H7 (cell line): Measurements from ENCODE around the gene TCF25. TPM values are rescaled to one million over a fixed set of nuclear protein-coding genes. Genes with fewer than 3 reads are reported as not detected.
"Not testable (repeated sequence)": the region's sequence is repeated elsewhere in the genome, so short reads cannot be mapped to it uniquely, and the experiment has no call there.

Experiments used
- DNase-seq: peaks from one replicate; pipeline ENCODE4 v3.0.0; 2012
- H3K27me3 ChIP-seq: 2 replicates; pipeline ENCODE4 v1.6.0; 2011; ENCODE audit warnings: mild to moderate bottlenecking, low read length; ENCODE audit not compliant: control insufficient read depth, insufficient read depth
- H3K36me3 ChIP-seq: replicated peaks from 2 replicates; pipeline ENCODE4 v1.5.1; 2011; ENCODE audit warnings: low read length; ENCODE audit not compliant: control insufficient read depth, insufficient read depth
- H3K4me3 ChIP-seq: 2 replicates; pipeline ENCODE4 v1.5.1; 2011; ENCODE audit warnings: low read depth, mild to moderate bottlenecking, control low read depth, low read length, moderate library complexity; ENCODE audit not compliant: insufficient read depth
- total RNA-seq: library from RNA; depleted of rRNA; stranded (reverse); fragments of >200 nt; shearing (Covaris generic); gene quantifications from 2 replicates; pipeline ENCODE4 v1.2.3, GENCODE V29; 2014

TCF25 gene
- total RNA-seq, 1 experiment from 2014 or later, result 70.5 TPM

- peak; percentile 99 for DNase-seq
- peaks cover 4% of the 10 kb centered on the region; the same call in 1 of the 2 replicates for H3K27me3 ChIP-seq
These were observed 49.7 kb downstream of the TCF25 start, which contains the start of gene TUBB3 for GRCh38 chr16:89922884-89923639. TUBB3 (plus strand) TSS chr16:89923342; CDS start chr16:89923402, 60 bp downstream.

DNA sequence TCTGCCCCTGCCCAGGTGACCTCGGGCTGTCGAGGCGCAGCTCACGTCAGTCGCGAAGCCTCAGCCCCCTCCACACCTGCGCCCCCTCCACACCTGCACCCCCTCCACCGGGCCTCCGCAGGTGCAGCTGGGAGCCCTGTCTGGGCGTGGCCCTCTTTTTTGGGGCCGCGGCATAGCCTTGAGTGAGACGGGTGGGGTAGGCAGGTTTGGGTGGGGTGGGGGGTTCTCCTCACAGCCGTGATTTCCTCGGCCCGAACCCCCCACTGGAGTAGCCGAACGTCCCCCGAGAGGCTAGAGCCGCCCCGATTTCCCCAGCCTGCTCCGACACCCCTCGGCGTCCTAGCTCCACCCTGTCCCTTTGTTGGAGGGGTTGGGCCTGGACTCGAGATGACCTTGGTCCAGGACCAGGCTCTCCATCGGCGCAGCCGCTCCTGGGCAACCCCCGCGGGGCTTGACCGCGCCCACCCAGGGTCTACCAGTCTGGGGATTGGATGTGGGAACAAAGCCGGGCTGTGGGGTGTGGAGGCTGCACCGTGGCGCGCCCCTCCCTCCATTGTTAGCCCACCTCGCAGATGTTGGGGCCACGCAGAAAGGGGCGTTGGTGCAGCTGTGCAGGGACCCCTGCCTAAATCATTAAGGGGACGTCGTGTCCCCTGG is 50.4 kb downstream of the TCF25 start:
- peak; percentile 81 for DNase-seq
- Histone ChIP-seq H3K27me3 (peaks cover 3% of the 10 kb centered on the region; the same call in 1 of the 2 replicates), H3K4me3 (peak overlapping the region; percentile 69), H3K36me3 (no peaks in the 10 kb centered on the region)

More at GRCh38 chr16:89922884-89923639, 49.7 kb downstream of the TCF25 start, which contains the start of gene TUBB3:
- H3K4me3 ChIP-seq, result peak within 1 kb of the TSS; percentile 77
- H3K36me3 ChIP-seq, result no peaks in the 10 kb centered on the region

DNA sequence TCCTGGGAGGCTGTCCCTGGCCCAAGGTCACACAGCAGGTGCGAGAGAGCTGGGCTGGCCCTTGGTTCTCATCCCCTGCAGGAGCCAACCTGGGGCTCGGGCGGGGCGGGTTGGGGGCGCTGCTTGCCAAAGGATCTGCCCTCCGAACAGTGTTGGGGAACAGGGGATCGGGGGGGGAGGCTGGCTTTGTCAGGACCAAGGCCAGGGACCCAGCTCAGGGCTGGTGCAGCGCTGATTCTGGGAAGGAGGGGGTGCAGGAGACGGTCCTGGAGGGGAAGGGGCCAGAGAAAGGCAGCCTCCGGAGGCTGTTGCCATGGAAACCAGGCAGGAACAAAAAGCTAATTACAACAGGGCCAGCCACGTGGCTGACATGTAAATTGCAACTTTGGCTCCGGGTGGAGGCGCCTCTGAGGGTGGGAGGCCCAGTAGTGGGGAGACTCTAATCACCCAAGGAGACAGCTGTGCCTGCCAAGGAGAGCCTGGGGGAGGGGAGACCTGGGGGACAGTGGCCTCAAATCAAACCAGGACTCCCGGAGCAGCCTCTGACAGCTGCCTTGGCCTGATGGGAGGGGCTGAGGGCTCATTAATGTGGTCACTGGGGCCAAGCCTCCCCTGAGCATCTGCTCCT is 51.0 kb downstream of the TCF25 start:
- peak; percentile 97 for DNase-seq
- peak overlapping the region; percentile 69 for H3K4me3 ChIP-seq
- no peaks in the 10 kb centered on the region; the same call in 1 of the 2 replicates for H3K27me3 ChIP-seq
- no peaks in the 10 kb centered on the region for H3K36me3 ChIP-seq

GRCh38 chr16:89924925-89925307 is 51.5 kb downstream of the TCF25 start:
- Histone ChIP-seq H3K36me3 (no peaks in the 10 kb centered on the region), H3K27me3 (no peaks in the 10 kb centered on the region; the same call in 1 of the 2 replicates), H3K4me3 (no peak overlapping the region; the same call in 1 of the 2 replicates)
- no peak for DNase-seq

GRCh38 chr16:89925596-89926079 is 52.2 kb downstream of the TCF25 start:
- Histone ChIP-seq H3K36me3 (no peaks in the 10 kb centered on the region), H3K4me3 (peak overlapping the region; percentile 53), H3K27me3 (no peaks in the 10 kb centered on the region; the same call in 1 of the 2 replicates)
- peak; percentile 77 for DNase-seq

- Histone ChIP-seq H3K27me3 (no peaks in the 10 kb centered on the region), H3K36me3 (peaks cover 10% of the 10 kb centered on the region), H3K4me3 (no peak overlapping the region)
- no peak for DNase-seq
These were observed 58.0 kb downstream of the TCF25 start for GRCh38 chr16:89931305-89931896.

GRCh38 chr16:89931964-89932363 is 58.6 kb downstream of the TCF25 start:
- H3K36me3 ChIP-seq, result peaks cover 10% of the 10 kb centered on the region
- H3K27me3 ChIP-seq, result no peaks in the 10 kb centered on the region
- DNase-seq, result no peak
- no peak overlapping the region for H3K4me3 ChIP-seq

GRCh38 chr16:89934019-89934418 is 60.6 kb downstream of the TCF25 start:
- not testable (repeated sequence) for H3K36me3 ChIP-seq, H3K4me3 ChIP-seq, DNase-seq, H3K27me3 ChIP-seq

DNA sequence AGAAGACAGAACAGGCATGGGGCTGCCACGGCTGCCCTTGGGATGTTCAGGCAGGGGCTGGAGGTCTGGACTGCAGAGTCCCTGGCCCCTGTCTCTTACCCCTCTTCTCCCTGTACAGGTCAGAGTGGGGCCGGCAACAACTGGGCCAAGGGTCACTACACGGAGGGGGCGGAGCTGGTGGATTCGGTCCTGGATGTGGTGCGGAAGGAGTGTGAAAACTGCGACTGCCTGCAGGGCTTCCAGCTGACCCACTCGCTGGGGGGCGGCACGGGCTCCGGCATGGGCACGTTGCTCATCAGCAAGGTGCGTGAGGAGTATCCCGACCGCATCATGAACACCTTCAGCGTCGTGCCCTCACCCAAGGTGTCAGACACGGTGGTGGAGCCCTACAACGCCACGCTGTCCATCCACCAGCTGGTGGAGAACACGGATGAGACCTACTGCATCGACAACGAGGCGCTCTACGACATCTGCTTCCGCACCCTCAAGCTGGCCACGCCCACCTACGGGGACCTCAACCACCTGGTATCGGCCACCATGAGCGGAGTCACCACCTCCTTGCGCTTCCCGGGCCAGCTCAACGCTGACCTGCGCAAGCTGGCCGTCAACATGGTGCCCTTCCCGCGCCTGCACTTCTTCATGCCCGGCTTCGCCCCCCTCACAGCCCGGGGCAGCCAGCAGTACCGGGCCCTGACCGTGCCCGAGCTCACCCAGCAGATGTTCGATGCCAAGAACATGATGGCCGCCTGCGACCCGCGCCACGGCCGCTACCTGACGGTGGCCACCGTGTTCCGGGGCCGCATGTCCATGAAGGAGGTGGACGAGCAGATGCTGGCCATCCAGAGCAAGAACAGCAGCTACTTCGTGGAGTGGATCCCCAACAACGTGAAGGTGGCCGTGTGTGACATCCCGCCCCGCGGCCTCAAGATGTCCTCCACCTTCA is 61.5 kb downstream of the TCF25 start:
- no peak overlapping the region for H3K4me3 ChIP-seq
- H3K36me3 ChIP-seq, result peaks cover 10% of the 10 kb centered on the region
- DNase-seq, result no peak
- H3K27me3 ChIP-seq, result no peaks in the 10 kb centered on the region

GRCh38 chr16:89935620-89936019 is 62.2 kb downstream of the TCF25 start:
- H3K36me3 ChIP-seq, H3K4me3 ChIP-seq, DNase-seq, H3K27me3 ChIP-seq: not testable (repeated sequence)

DNA sequence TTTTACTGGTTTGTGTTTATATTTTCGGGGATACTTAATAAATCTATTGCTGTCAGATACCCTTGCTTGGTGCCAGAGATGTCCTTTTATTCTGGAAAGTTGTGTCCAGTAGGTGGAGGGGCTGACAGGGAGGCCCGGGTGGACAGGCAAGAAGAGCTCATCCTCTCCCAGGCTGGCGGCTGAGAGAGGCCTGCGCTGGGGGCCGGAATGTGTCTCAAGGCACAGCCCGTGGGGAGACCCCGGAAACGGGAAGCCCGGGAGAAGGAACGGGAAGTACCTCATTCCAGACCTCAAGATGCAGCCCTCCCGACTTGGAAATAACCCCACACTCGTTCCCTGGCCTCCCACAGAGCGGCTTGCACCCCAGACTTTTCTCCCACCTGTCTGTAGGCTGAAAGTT is 62.6 kb downstream of the TCF25 start:
- DNase-seq, result no peak
- peaks cover 10% of the 10 kb centered on the region for H3K36me3 ChIP-seq
- no peaks in the 10 kb centered on the region for H3K27me3 ChIP-seq
- H3K4me3 ChIP-seq, result no peak overlapping the region

GRCh38 chr16:89936508-89936907 is 63.1 kb downstream of the TCF25 start:
- Histone ChIP-seq H3K27me3 (no peaks in the 10 kb centered on the region), H3K36me3 (peaks cover 10% of the 10 kb centered on the region), H3K4me3 (no peak overlapping the region)
- DNase-seq, result no peak

DNA sequence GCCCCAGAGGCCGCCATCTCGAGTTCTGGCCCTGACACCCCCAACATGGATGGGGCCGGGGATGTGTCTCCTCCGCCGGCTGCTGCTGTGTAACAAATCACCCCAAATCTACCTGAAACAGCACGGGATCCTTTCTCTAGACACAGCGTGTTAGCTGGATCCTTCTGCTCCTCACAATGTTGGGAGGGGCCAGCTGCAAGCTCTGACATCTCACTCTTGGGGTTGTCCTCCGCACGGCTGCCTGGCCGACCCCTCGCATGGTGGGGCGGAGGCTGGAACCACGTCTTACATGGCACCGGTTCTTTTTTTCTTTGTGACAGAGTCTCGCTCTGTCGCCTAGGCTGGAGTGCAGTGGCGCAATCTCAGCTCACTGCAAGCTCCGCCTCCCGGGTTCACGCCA is 63.6 kb downstream of the TCF25 start:
- H3K36me3 ChIP-seq, result peaks cover 6% of the 10 kb centered on the region
- no peak overlapping the region for H3K4me3 ChIP-seq
- no peaks in the 10 kb centered on the region for H3K27me3 ChIP-seq
- no peak for DNase-seq
